ENCODE results near the gene PPM1M. TPM values are rescaled to one million over a fixed set of nuclear protein-coding genes. Genes with fewer than 3 reads are reported as not detected.

PPM1M gene, protein sequence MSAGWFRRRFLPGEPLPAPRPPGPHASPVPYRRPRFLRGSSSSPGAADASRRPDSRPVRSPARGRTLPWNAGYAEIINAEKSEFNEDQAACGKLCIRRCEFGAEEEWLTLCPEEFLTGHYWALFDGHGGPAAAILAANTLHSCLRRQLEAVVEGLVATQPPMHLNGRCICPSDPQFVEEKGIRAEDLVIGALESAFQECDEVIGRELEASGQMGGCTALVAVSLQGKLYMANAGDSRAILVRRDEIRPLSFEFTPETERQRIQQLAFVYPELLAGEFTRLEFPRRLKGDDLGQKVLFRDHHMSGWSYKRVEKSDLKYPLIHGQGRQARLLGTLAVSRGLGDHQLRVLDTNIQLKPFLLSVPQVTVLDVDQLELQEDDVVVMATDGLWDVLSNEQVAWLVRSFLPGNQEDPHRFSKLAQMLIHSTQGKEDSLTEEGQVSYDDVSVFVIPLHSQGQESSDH
- total RNA-seq: 100 to 1,000 TPM in 1 of 2 experiments, 10 to 100 TPM in 1; 94.3 to 100 TPM

DNA sequence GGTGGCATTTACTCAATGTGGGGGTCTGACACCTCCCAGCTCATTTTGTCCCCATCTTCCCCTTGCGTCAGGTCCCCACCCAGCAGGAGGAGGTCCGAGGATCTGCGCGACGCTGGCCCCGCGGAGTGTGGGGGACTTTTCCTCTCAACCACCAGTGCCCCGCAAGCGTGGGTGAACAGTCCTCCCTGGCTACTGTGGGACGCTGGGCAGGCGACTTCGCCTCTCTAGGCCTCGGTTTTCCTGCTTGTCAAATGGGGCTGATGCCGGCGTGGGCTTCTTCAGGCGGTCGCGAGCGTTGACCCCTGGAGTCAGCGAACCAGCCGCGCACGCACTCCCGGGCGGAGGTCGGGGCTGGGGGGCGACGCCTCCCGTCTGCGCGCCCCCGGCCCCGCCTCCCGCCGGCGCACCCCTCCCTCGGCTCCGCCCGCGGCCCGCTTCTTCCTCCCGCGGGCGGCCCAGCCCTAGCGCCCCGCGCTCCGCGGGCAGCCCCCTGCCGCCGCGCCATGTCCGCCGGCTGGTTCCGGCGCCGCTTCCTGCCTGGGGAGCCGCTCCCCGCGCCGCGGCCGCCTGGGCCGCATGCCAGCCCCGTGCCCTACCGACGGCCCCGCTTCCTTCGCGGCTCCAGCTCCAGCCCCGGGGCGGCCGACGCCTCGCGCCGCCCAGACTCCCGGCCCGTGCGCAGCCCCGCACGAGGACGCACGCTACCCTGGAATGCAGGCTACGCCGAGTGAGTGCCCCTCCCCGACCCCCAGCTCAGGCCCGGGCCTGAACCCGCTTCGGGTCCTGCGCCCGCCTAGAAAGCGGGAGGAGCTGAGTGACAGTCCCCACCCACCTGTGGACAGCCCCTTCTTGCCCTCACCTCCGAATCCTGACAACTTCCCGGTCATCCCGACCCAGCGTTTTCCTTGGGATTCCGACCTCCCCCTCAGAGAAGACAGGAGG lies at the start of gene PPM1M:
Gene PPM1M, plus strand, starts transcription at position 438 of the 942 bp plus-strand sequence. Its CDS starts 66 bp downstream, at position 504.
- ChIA-PET POLR2A (interaction anchor here (1.2 to 33.3 kb wide), 10 partner anchors 8 to 193 kb away, joined by 3 to 949 read pairs (median 4); partner anchors contain the start of genes GLYCTK, TWF2 and WDR82), CTCF (interaction anchor here (1.0 to 2.8 kb wide), 9 partner anchors 10 to 94 kb away, joined by 3 to 17 read pairs (median 4); no protein-coding TSS in a partner anchor)
- Mint-ChIP-seq H3K27me3 (no peaks in the 10 kb centered on the region), H3K36me3 (ENCODE audit: low read depth) (peaks cover 78% of the 10 kb centered on the region), H3K9me3 (peaks cover 4% of the 10 kb centered on the region), H3K4me3 (peak within 1 kb of the TSS; percentile 94), H3K27ac (peak within 1 kb of the TSS; percentile 95), H3K4me1 (ENCODE audit: low read depth) (peaks cover 78% of the 10 kb centered on the region)
- ATAC-seq (peak; percentile 35), DNase-seq (peak; percentile 67)
- intact Hi-C loops (cut with micrococcal nuclease): no loop called here
- TF ChIP-seq, protein P1, sequence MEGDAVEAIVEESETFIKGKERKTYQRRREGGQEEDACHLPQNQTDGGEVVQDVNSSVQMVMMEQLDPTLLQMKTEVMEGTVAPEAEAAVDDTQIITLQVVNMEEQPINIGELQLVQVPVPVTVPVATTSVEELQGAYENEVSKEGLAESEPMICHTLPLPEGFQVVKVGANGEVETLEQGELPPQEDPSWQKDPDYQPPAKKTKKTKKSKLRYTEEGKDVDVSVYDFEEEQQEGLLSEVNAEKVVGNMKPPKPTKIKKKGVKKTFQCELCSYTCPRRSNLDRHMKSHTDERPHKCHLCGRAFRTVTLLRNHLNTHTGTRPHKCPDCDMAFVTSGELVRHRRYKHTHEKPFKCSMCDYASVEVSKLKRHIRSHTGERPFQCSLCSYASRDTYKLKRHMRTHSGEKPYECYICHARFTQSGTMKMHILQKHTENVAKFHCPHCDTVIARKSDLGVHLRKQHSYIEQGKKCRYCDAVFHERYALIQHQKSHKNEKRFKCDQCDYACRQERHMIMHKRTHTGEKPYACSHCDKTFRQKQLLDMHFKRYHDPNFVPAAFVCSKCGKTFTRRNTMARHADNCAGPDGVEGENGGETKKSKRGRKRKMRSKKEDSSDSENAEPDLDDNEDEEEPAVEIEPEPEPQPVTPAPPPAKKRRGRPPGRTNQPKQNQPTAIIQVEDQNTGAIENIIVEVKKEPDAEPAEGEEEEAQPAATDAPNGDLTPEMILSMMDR (IDR thresholded peaks at IDR 0.05): no peak

DNA sequence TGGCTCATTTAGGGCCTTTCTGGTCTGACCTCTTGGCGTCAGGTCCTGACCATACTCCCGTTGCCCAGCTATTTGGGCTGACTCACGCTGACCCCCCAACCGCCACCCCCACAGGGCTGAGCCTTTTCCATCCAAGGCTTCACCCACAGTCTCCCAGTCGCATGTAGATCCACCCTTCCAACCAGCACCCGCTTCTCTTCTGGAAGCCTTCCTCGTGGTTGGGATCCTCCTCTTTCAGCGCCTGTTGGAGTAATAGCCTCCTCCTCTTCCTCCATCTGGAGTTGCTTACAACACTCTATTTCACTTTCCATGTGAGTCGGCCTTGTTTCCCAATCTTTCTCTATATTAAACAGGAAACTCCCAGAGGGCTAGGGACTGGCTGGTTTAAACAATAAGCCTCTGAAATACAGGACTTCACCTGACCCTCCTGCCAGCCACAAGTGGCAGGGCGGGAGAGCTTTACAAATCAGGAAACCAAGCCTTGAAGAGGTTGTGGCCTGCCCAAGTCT lies 49.7 kb upstream of the PPM1M start:
- ChIA-PET POLR2A (interaction anchor here (0.8 kb wide), 1 partner anchor 250 kb away, joined by 4 read pairs; no protein-coding TSS in a partner anchor), CTCF (interaction anchor here (1.3 to 2.9 kb wide), 3 partner anchors 25 to 143 kb away, joined by 3 to 21 read pairs (median 3); no protein-coding TSS in a partner anchor)
- DNase-seq: no peak

DNA sequence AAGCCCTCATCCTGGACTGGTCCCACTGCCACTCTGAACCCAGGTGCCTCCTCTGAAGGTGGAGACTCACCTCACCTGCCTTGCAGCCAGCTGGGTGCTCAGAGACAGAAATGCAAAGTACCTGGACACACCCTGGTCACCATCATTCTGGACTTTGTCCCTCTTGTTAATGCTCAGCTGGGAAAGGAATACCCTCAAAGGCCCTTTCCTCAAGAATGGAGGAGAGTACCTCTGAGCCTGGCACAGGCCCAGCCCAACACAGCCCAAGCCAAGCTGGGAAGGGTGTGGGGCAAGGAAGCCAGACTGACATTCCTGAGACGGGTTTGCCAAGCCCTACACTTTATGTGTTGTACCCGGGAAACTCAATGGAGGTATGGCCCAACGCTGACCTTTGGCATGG lies 48.6 kb upstream of the PPM1M start:
- DNase-seq (no peak), ATAC-seq (no peak)
- Mint-ChIP-seq H3K27me3 (no peaks in the 10 kb centered on the region), H3K9me3 (no peaks in the 10 kb centered on the region), H3K4me1 (ENCODE audit: low read depth) (peaks cover 43% of the 10 kb centered on the region), H3K4me3 (no peak overlapping the region), H3K36me3 (ENCODE audit: low read depth) (peaks cover 26% of the 10 kb centered on the region), H3K27ac (no peak overlapping the region)
- ChIA-PET POLR2A (interaction anchor here (0.5 to 1.2 kb wide), 7 partner anchors 8 to 245 kb away, joined by 3 to 5 read pairs (median 3); partner anchors contain the start of gene POC1A), CTCF (interaction anchor here (0.7 to 2.9 kb wide), 4 partner anchors 13 to 255 kb away, joined by 3 to 21 read pairs (median 4); partner anchors contain the start of gene RRP9)
- intact Hi-C loops (cut with micrococcal nuclease): no loop called here
- TF ChIP-seq, protein P1 (IDR thresholded peaks at IDR 0.05): no peak

More for the DNA sequence above, 49.7 kb upstream of the PPM1M start:
- Mint-ChIP-seq H3K4me1 (ENCODE audit: low read depth) (peaks cover 33% of the 10 kb centered on the region), H3K27ac (no peak overlapping the region), H3K4me3 (no peak overlapping the region), H3K9me3 (no peaks in the 10 kb centered on the region), H3K27me3 (no peaks in the 10 kb centered on the region), H3K36me3 (ENCODE audit: low read depth) (peaks cover 17% of the 10 kb centered on the region)
- TF ChIP-seq, protein P1 (IDR thresholded peaks at IDR 0.05): no peak
- ATAC-seq: no peak
- intact Hi-C loops (cut with micrococcal nuclease): no loop called here

DNA sequence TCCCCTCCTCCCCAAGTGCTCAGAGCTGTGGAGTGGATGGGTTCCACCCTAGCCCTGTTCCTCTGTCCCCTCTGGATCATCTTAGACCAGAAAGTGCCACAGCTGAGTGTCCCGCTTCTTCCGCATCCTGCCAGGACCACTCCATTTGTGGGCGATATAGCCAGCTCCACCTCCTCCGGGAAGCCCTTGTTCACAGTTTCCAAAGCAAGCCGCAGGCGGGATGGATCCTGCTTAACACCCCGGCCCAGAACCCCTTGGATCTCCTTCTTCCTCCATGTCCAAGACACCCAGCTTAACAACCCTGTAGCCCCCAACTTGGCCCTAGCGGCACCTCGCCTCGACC lies 48.1 kb upstream of the PPM1M start:
- Mint-ChIP-seq H3K27me3 (no peaks in the 10 kb centered on the region), H3K27ac (peak overlapping the region; percentile 93), H3K4me3 (peak overlapping the region; percentile 99), H3K9me3 (no peaks in the 10 kb centered on the region), H3K4me1 (ENCODE audit: low read depth) (peaks cover 48% of the 10 kb centered on the region), H3K36me3 (ENCODE audit: low read depth) (peaks cover 29% of the 10 kb centered on the region)
- no peak for DNase-seq
- POLR2A ChIA-PET: interaction anchor here (0.7 to 1.2 kb wide), 6 partner anchors 9 to 215 kb away, joined by 3 to 5 read pairs (median 3); partner anchors contain the start of gene POC1A
- CTCF ChIA-PET: interaction anchor here (0.7 to 2.9 kb wide), 5 partner anchors 13 to 256 kb away, joined by 3 to 21 read pairs (median 3); partner anchors contain the start of gene RRP9
- ATAC-seq: peak; percentile 2
- intact Hi-C loops (cut with micrococcal nuclease): no loop called here
- TF ChIP-seq, protein P1 (IDR thresholded peaks at IDR 0.05): no peak

All from activated CD8-positive, alpha-beta T cell treated with anti-CD3 and anti-CD28 coated beads for 36 hours (primary cell).